Trophoblast cell (in vitro differentiated cells and primary cell): ENCODE measurements around the gene NUAK1.

Experiments used
- DNase-seq, 2 donors: peaks; one replicate each; pipeline ENCODE4 v3.0.0-alpha.2; 2016
- H2AFZ ChIP-seq: 2 replicates; pipeline ENCODE4 v1.6.1; 2013; ENCODE audit warnings: low read length, moderate library complexity, mild to moderate bottlenecking; ENCODE audit not compliant: insufficient read depth, poor library complexity
- H2AK5ac ChIP-seq: 2 replicates; pipeline ENCODE4 v1.6.1; 2013; ENCODE audit warnings: mild to moderate bottlenecking, low read length
- H2BK120ac ChIP-seq: 2 replicates; pipeline ENCODE4 v1.6.1; 2013; ENCODE audit warnings: low read length, mild to moderate bottlenecking, moderate library complexity; ENCODE audit not compliant: insufficient read depth, poor library complexity
- H2BK12ac ChIP-seq: 2 replicates; pipeline ENCODE4 v1.6.1; 2013; ENCODE audit warnings: mild to moderate bottlenecking, low read length, moderate library complexity
- H2BK5ac ChIP-seq: 2 replicates; pipeline ENCODE4 v1.6.1; 2013; ENCODE audit warnings: low read length, low read depth, moderate library complexity, mild to moderate bottlenecking; ENCODE audit not compliant: poor library complexity
- H3K14ac ChIP-seq: 2 replicates; pipeline ENCODE4 v1.6.1; 2013; ENCODE audit warnings: mild to moderate bottlenecking, low read length
- H3K18ac ChIP-seq: 2 replicates; pipeline ENCODE4 v1.6.1; 2013; ENCODE audit warnings: mild to moderate bottlenecking, low read length
- H3K23ac ChIP-seq: 2 replicates; pipeline ENCODE4 v1.6.1; 2013; ENCODE audit warnings: low read length
- H3K27ac ChIP-seq: 2 replicates; pipeline ENCODE4 v1.5.1; 2013; ENCODE audit warnings: low read depth, mild to moderate bottlenecking, inconsistent platforms, low read length, moderate library complexity
- H3K27me3 ChIP-seq: 2 replicates; pipeline ENCODE4 v1.6.1; 2013; ENCODE audit warnings: inconsistent platforms, mild to moderate bottlenecking, low read length, moderate library complexity; ENCODE audit not compliant: insufficient read depth
- H3K36me3 ChIP-seq, 2 experiments: 1 replicate in 1 of 2; 2 replicates in 1 of 2; pipeline ENCODE4 v1.6.1; 2013; ENCODE audit warnings: low read length in 2 of 2, mild to moderate bottlenecking in 2 of 2, moderate library complexity in 1 of 2; ENCODE audit not compliant: insufficient read depth in 2 of 2, control insufficient read depth in 1 of 2
- H3K4ac ChIP-seq: 2 replicates; pipeline ENCODE4 v1.6.1; 2013; ENCODE audit warnings: low read depth, mild to moderate bottlenecking, low read length, moderate library complexity
- H3K4me1 ChIP-seq, 2 experiments: 1 replicate in 1 of 2; 2 replicates in 1 of 2; pipeline ENCODE4 v1.6.1; 2013; ENCODE audit warnings: low read length in 2 of 2, mild to moderate bottlenecking in 2 of 2, moderate library complexity in 1 of 2; ENCODE audit not compliant: insufficient read depth in 2 of 2, control insufficient read depth in 1 of 2
- H3K4me2 ChIP-seq: 2 replicates; pipeline ENCODE4 v1.6.1; 2013; ENCODE audit warnings: inconsistent platforms, mild to moderate bottlenecking, low read length, moderate library complexity
- H3K4me3 ChIP-seq: 2 replicates; pipeline ENCODE4 v1.5.1; 2013; ENCODE audit warnings: mild to moderate bottlenecking, low read depth, low read length, inconsistent platforms
- H3K79me1 ChIP-seq: one replicate; pipeline ENCODE4 v1.6.1; 2013; ENCODE audit warnings: low read length
- H3K79me2 ChIP-seq: 2 replicates; pipeline ENCODE4 v1.6.1; 2013; ENCODE audit warnings: low read length, mild to moderate bottlenecking; ENCODE audit not compliant: control insufficient read depth, insufficient read depth, poor library complexity
- H3K9ac ChIP-seq: 2 replicates; pipeline ENCODE4 v1.6.1; 2013; ENCODE audit warnings: mild to moderate bottlenecking, low read length
- H3K9me3 ChIP-seq: 2 replicates; pipeline ENCODE4 v1.6.1; 2013; ENCODE audit warnings: low read depth, mild to moderate bottlenecking, control low read depth, inconsistent platforms, low read length; ENCODE audit not compliant: insufficient read depth
- H4K12ac ChIP-seq: 2 replicates; pipeline ENCODE4 v1.6.1; 2013; ENCODE audit warnings: low read depth, mild to moderate bottlenecking, low read length, moderate library complexity
- H4K8ac ChIP-seq: 2 replicates; pipeline ENCODE4 v1.6.1; 2013; ENCODE audit warnings: low read depth, mild to moderate bottlenecking, low read length, moderate library complexity
- H4K91ac ChIP-seq: one replicate; pipeline ENCODE4 v1.6.1; 2013; ENCODE audit warnings: low read depth, mild to moderate bottlenecking, low read length, moderate library complexity
- WGBS: extraction: QIAGEN DNeasy Blood & Tissue Kit; methylation state at CpG from one replicate; pipeline ENCODE4 v1.1.7; 2013; ENCODE audit warnings: missing lambda C conversion rate; ENCODE audit not compliant: insufficient read length, insufficient coverage; ENCODE audit errors: extremely low coverage; 5-methylcytosine and 5-hydroxymethylcytosine counted together

NUAK1 gene

GRCh38 chr12:106093246-106093645, 45.5 kb downstream of the NUAK1 start:
- Histone ChIP-seq H2BK5ac (no peak overlapping the region), H3K9ac (no peak overlapping the region), H3K18ac (no peak overlapping the region), H3K4ac (peak overlapping the region; percentile 33), H3K79me1 (peaks cover 1% of the 10 kb centered on the region), H3K36me3 (peaks cover 38 to 51% of the 10 kb centered on the region in 2 experiments), H4K91ac (no peak overlapping the region), H3K79me2 (peaks cover 10% of the 10 kb centered on the region), H2BK12ac (no peak overlapping the region), H2AFZ (no peak overlapping the region), H3K9me3 (no peaks in the 10 kb centered on the region), H3K23ac (no peak overlapping the region), H3K4me2 (no peak overlapping the region), H3K27ac (no peak overlapping the region), H3K4me3 (no peak overlapping the region), H2BK120ac (no peak overlapping the region), H3K27me3 (no peaks in the 10 kb centered on the region), H2AK5ac (no peak overlapping the region), H3K4me1 (peaks cover 0 to 9% of the 10 kb centered on the region in 2 experiments), H4K12ac (no peak overlapping the region), H3K14ac (no peak overlapping the region), H4K8ac (no peak overlapping the region)
- no CpG with 5 or more reads among the region's 6 CpGs for WGBS
- DNase-seq, result no peak

GRCh38 chr12:106091446-106091820, 47.3 kb downstream of the NUAK1 start:
- WGBS, result no CpG with 5 or more reads among the region's 6 CpGs
- Histone ChIP-seq H3K23ac (no peak overlapping the region), H2AFZ (no peak overlapping the region), H3K14ac (no peak overlapping the region), H3K4me1 (peaks cover 0 to 11% of the 10 kb centered on the region in 2 experiments), H3K36me3 (peaks cover 43 to 56% of the 10 kb centered on the region in 2 experiments), H3K18ac (no peak overlapping the region), H3K4ac (peak overlapping the region; percentile 60), H3K27ac (peak overlapping the region; percentile 9), H2BK5ac (no peak overlapping the region), H4K12ac (no peak overlapping the region), H3K4me2 (no peak overlapping the region), H2AK5ac (no peak overlapping the region), H3K79me1 (peaks cover 3% of the 10 kb centered on the region), H4K91ac (no peak overlapping the region), H3K9me3 (no peaks in the 10 kb centered on the region), H2BK12ac (no peak overlapping the region), H3K79me2 (peaks cover 9% of the 10 kb centered on the region), H3K27me3 (no peaks in the 10 kb centered on the region), H2BK120ac (no peak overlapping the region), H3K9ac (no peak overlapping the region), H4K8ac (peak overlapping the region; percentile 5), H3K4me3 (no peak overlapping the region)
- DNase-seq, result no peak

- no peak for DNase-seq
- Histone ChIP-seq H3K9ac (no peak overlapping the region), H3K4ac (peak overlapping the region; percentile 60), H3K4me3 (no peak overlapping the region), H2BK12ac (no peak overlapping the region), H3K14ac (no peak overlapping the region), H2BK5ac (no peak overlapping the region), H3K4me1 (peaks cover 0 to 11% of the 10 kb centered on the region in 2 experiments), H3K23ac (no peak overlapping the region), H3K18ac (no peak overlapping the region), H3K4me2 (no peak overlapping the region), H3K79me2 (peaks cover 8% of the 10 kb centered on the region), H3K79me1 (peaks cover 3% of the 10 kb centered on the region), H4K12ac (no peak overlapping the region), H3K9me3 (no peaks in the 10 kb centered on the region), H3K27me3 (no peaks in the 10 kb centered on the region), H2AFZ (no peak overlapping the region), H4K8ac (peak overlapping the region; percentile 5), H3K27ac (peak overlapping the region; percentile 9), H2AK5ac (no peak overlapping the region), H2BK120ac (no peak overlapping the region), H3K36me3 (peaks cover 39 to 52% of the 10 kb centered on the region in 2 experiments), H4K91ac (no peak overlapping the region)
- no CpG with 5 or more reads among the region's 10 CpGs for WGBS
Observed at GRCh38 chr12:106090591-106091445, 47.9 kb downstream of the NUAK1 start.

GRCh38 chr12:106089935-106090334, 48.8 kb downstream of the NUAK1 start:
- no peak overlapping the region for H4K8ac ChIP-seq
- H4K12ac ChIP-seq, result no peak overlapping the region
- H2AK5ac ChIP-seq, result no peak overlapping the region
- no peak overlapping the region for H3K14ac ChIP-seq
- no peak overlapping the region for H3K27ac ChIP-seq
- H3K79me2 ChIP-seq, result peaks cover 6% of the 10 kb centered on the region
- H2AFZ ChIP-seq, result no peak overlapping the region
- no peak overlapping the region for H2BK12ac ChIP-seq
- H3K36me3 ChIP-seq, result peaks cover 33 to 47% of the 10 kb centered on the region in 2 experiments
- H3K18ac ChIP-seq, result no peak overlapping the region
- H4K91ac ChIP-seq, result no peak overlapping the region
- no peak overlapping the region for H2BK5ac ChIP-seq
- no peak overlapping the region for H3K9ac ChIP-seq
- H3K23ac ChIP-seq, result no peak overlapping the region
- peaks cover 3% of the 10 kb centered on the region for H3K79me1 ChIP-seq
- WGBS, result no CpG with 5 or more reads among the region's 3 CpGs
- H3K4me1 ChIP-seq, result peaks cover 0 to 8% of the 10 kb centered on the region in 2 experiments
- DNase-seq, result no peak
- H2BK120ac ChIP-seq, result no peak overlapping the region
- no peak overlapping the region for H3K4me3 ChIP-seq
- H3K4me2 ChIP-seq, result no peak overlapping the region
- no peaks in the 10 kb centered on the region for H3K27me3 ChIP-seq
- H3K9me3 ChIP-seq, result no peaks in the 10 kb centered on the region
- H3K4ac ChIP-seq, result no peak overlapping the region
